NB4 (cell line): ENCODE measurements around the gene TMEM130.

Experiments
- CTCF ChIP-seq: IDR thresholded peaks from one replicate; pipeline ENCODE4 v1.5.1; 2012; ENCODE audit warnings: low read depth, low read length
- POLR2A ChIP-seq: IDR thresholded peaks from 2 replicates; pipeline ENCODE4 v1.6.1; 2011; ENCODE audit warnings: mild to moderate bottlenecking; ENCODE audit not compliant: insufficient read length; ENCODE audit errors: extremely low read depth

DNA sequence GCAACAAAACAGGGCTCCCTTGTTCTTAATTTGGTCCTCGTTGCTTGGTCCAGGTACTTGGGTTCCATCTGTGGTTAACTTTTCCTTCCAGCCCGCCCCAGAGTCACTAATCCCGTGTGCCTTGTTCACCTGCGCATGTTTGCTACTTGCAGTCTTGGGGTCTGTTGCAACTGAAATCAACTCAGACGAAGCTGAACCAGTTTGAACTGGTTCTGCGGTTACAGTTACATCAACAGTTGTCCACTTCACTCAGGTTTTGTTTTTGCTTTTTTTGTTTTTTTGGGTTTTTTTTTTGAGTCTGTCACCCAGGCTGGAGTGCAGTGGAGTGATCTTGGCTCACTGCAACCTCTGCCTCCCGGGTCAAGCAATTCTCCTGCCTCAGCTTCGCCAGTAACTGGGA lies 43.2 kb upstream of the TMEM130 start:
- no peak for TF ChIP-seq POLR2A
- TF ChIP-seq CTCF = no peak
